HCT116 (cell line): ENCODE results near the gene CD82.

Source experiments
- CTCF ChIP-seq, 3 experiments: fragments of 200-600 bp in 1 of 3; sonication (generic) in 1 of 3; IDR thresholded peaks in 2 of 3; conservative IDR thresholded peaks in 1 of 3; 2 replicates each; pipeline ENCODE4 v1.5.1; 2012 to 2017; ENCODE audit warnings: low read depth in 2 of 3, low read length in 2 of 3, antibody characterized with exemption in 1 of 3, borderline replicate concordance in 1 of 3, control low read depth in 1 of 3, mild to moderate bottlenecking in 1 of 3, mixed read lengths in 1 of 3, mixed run types in 1 of 3, moderate library complexity in 1 of 3; ENCODE audit not compliant: insufficient read depth in 1 of 3
- EGR1 ChIP-seq: IDR thresholded peaks from 2 replicates; pipeline ENCODE4 v1.6.1; 2012; ENCODE audit warnings: low read depth
- EZH2 ChIP-seq: fragments of 200-600 bp; sonication (generic); IDR thresholded peaks from 2 replicates; pipeline ENCODE4 v1.6.1; 2017; ENCODE audit warnings: antibody characterized with exemption, mixed run types
- EZH2phosphoT487 ChIP-seq: fragments of 200-600 bp; IDR thresholded peaks from 2 replicates; pipeline ENCODE4 v1.6.1; 2018; ENCODE audit warnings: antibody characterized with exemption, borderline replicate concordance
- MAX ChIP-seq: IDR thresholded peaks from 2 replicates; pipeline ENCODE4 v1.6.1; 2012
- POLR2A ChIP-seq: IDR thresholded peaks from 2 replicates; pipeline ENCODE4 v1.7.0; 2011; ENCODE audit warnings: borderline replicate concordance; ENCODE audit not compliant: insufficient read depth, insufficient read length; ENCODE audit errors: extremely low read depth
- POLR2AphosphoS5 ChIP-seq: IDR thresholded peaks from 2 replicates; pipeline ENCODE4 v1.6.1; 2011; ENCODE audit warnings: mild to moderate bottlenecking, low read depth, low read length, moderate library complexity
- REST ChIP-seq: IDR thresholded peaks from 2 replicates; pipeline ENCODE4 v1.6.1; 2012; ENCODE audit warnings: low read depth
- SP1 ChIP-seq: IDR thresholded peaks from 2 replicates; pipeline ENCODE4 v1.6.1; 2012; ENCODE audit warnings: low read depth

- TF ChIP-seq EZH2 = no peak
- TF ChIP-seq POLR2AphosphoS5 = no peak
- TF ChIP-seq EZH2phosphoT487 = no peak
- TF ChIP-seq CTCF (IDR thresholded peaks at IDR 0.05 in 2 of 3, conservative IDR thresholded peaks at IDR 0.05 in 1 of 3; ENCODE audit: borderline replicate concordance in 1 of 3, insufficient read depth in 1 of 3, low read depth in 2 of 3, low read length in 2 of 3) = no peak
- no peak for TF ChIP-seq POLR2A
- no peak for TF ChIP-seq EGR1
- no peak for TF ChIP-seq MAX
- TF ChIP-seq SP1 = no peak
- TF ChIP-seq REST = no peak
Measured at GRCh38 chr11:44582641-44583352, 17.3 kb downstream of the CD82 start.
